GM12878 (cell line): ENCODE measurements around the gene RHBDD3. TPM values are rescaled to one million over a fixed set of nuclear protein-coding genes. Genes with fewer than 3 reads are reported as not detected.

Experiments used
- ATAC-seq: fragments of 200-7000 bp; cut with Tn5 transposase; 3 replicates; pipeline ENCODE4 v1.9.1; 2020; ENCODE audit warnings: mild to moderate bottlenecking, moderate library complexity
- BruUV-seq: library from RNA; stranded (reverse); fragments of 400-500 nt; replicated peaks from 2 replicates; lab custom pipeline; 2021; lab: Mats Ljungman, UMichigan
- CTCF ChIA-PET: fragments of 300-600 bp; sonication (Branson Sonifier 250); formaldehyde crosslinking; extraction: SDS; loops from one replicate; lab custom pipeline; 2021; ENCODE audit warnings: inconsistent platforms; lab: Yijun Ruan, JAX
- POLR2A ChIA-PET: fragments of 350-600 bp; formaldehyde crosslinking; extraction: SDS; loops from one replicate; lab custom pipeline; 2021; ENCODE audit warnings: inconsistent platforms; lab: Charles Lee
- RAD21 ChIA-PET: fragments of 300-600 bp; sonication (Branson Sonifier 250); formaldehyde crosslinking; loops from one replicate; lab custom pipeline; 2023; ENCODE audit warnings: antibody characterized with exemption; ENCODE audit not compliant: unreplicated experiment; lab: Charles Lee
- SMC1A ChIA-PET: fragments of 300-600 bp; sonication (Branson Sonifier 250); formaldehyde crosslinking; loops from one replicate; lab custom pipeline; 2023; ENCODE audit not compliant: unreplicated experiment, uncharacterized antibody; lab: Charles Lee
- DNase-seq: peaks from one replicate; pipeline ENCODE4 v3.0.0-alpha.2; 2011; ENCODE audit warnings: low read depth, low spot score
- FAIRE-seq: peaks from 3 replicates; lab custom pipeline; 2011; peaks lifted over from hg19 to GRCh38; lab: Jason Lieb, UNC
- H2AFZ ChIP-seq: 2 replicates; pipeline ENCODE4 v1.6.0; 2011; ENCODE audit warnings: low read depth, low read length, control low read depth; ENCODE audit not compliant: control insufficient read depth
- H3K27ac ChIP-seq: 2 replicates; pipeline ENCODE4 v1.5.1; 2011; ENCODE audit warnings: control low read depth; ENCODE audit not compliant: control insufficient read depth, insufficient read depth
- H3K27me3 ChIP-seq, 2 experiments: replicated peaks in 1 of 2; 2 replicates each; pipeline versions ENCODE4 v1.6.0 to v1.6.1; 2011; ENCODE audit warnings: low read length in 1 of 2; ENCODE audit not compliant: control insufficient read depth in 2 of 2, insufficient read depth in 2 of 2
- H3K36me3 ChIP-seq, 2 experiments: 2 replicates each; pipeline ENCODE4 v1.5.1; 2011; ENCODE audit warnings: low read length in 1 of 2; ENCODE audit not compliant: control insufficient read depth in 2 of 2, insufficient read depth in 2 of 2
- H3K4me1 ChIP-seq: 2 replicates; pipeline ENCODE4 v1.6.1; 2011; ENCODE audit warnings: mild to moderate bottlenecking, low read length, moderate library complexity, mixed read lengths; ENCODE audit not compliant: control insufficient read depth, insufficient read depth
- H3K4me2 ChIP-seq: 2 replicates; pipeline ENCODE4 v1.6.0; 2011; ENCODE audit warnings: control low read depth; ENCODE audit not compliant: control insufficient read depth, insufficient read depth
- H3K4me3 ChIP-seq: fragments of 200-600 bp; sonication (generic); 2 replicates; pipeline ENCODE4 v1.5.1; 2016
- H3K79me2 ChIP-seq: 2 replicates; pipeline ENCODE4 v1.6.0; 2011; ENCODE audit warnings: low read length; ENCODE audit not compliant: control insufficient read depth, insufficient read depth
- H3K9ac ChIP-seq: 2 replicates; pipeline ENCODE4 v1.8.0; 2011; ENCODE audit warnings: low read length, control low read depth, mixed read lengths; ENCODE audit not compliant: control insufficient read depth, insufficient read depth
- H3K9me3 ChIP-seq: replicated peaks from 3 replicates; pipeline ENCODE4 v1.5.1; 2011; ENCODE audit warnings: mild to moderate bottlenecking, low read length; ENCODE audit not compliant: control insufficient read depth, insufficient read depth
- H4K20me1 ChIP-seq: 2 replicates; pipeline ENCODE4 v1.6.0; 2011; ENCODE audit not compliant: control insufficient read depth, insufficient read depth
- ESRRA ChIP-seq: IDR thresholded peaks from 2 replicates; pipeline ENCODE4 v1.6.1; 2012; ENCODE audit warnings: mild to moderate bottlenecking, low read length, improper control_type of control experiment
- ETV6 ChIP-seq, 2 experiments: fragments of 450-650 bp in 1 of 2; IDR thresholded peaks in 1 of 2; conservative IDR thresholded peaks in 1 of 2; 2 replicates each; pipeline ENCODE4 v1.6.1; 2014; ENCODE audit warnings: antibody characterized with exemption in 1 of 2, borderline replicate concordance in 1 of 2, low read depth in 1 of 2, mild to moderate bottlenecking in 1 of 2, moderate library complexity in 1 of 2
- FOXM1 ChIP-seq: IDR thresholded peaks from 2 replicates; pipeline ENCODE4 v1.6.1; 2012; ENCODE audit warnings: low read depth, mild to moderate bottlenecking, inconsistent platforms, low read length, moderate library complexity
- GATAD2B ChIP-seq: fragments of 450-650 bp; conservative IDR thresholded peaks from 2 replicates; pipeline ENCODE4 v1.6.1; 2017; ENCODE audit warnings: low read depth, mild to moderate bottlenecking, moderate library complexity
- HDGF ChIP-seq: fragments of 450-650 bp; IDR thresholded peaks from 2 replicates; pipeline ENCODE4 v1.6.1; 2016; ENCODE audit warnings: antibody characterized with exemption
- NBN ChIP-seq: fragments of 450-650 bp; IDR thresholded peaks from 2 replicates; pipeline ENCODE4 v1.6.1; 2016
- NR2C2 ChIP-seq: IDR thresholded peaks from 2 replicates; pipeline ENCODE4 v1.6.1; 2011; ENCODE audit warnings: borderline replicate concordance, low read depth; ENCODE audit not compliant: control insufficient read depth, insufficient read length
- POLR2A ChIP-seq: IDR thresholded peaks from 2 replicates; pipeline ENCODE4 v1.6.1; 2011; ENCODE audit warnings: low read depth, mild to moderate bottlenecking, low read length
- POU2F2 ChIP-seq: IDR thresholded peaks from 3 replicates; pipeline ENCODE4 v1.6.1; 2011; ENCODE audit warnings: low read depth, mild to moderate bottlenecking, low read length, borderline replicate concordance
- RB1 ChIP-seq: fragments of 450-650 bp; formaldehyde crosslinking; IDR thresholded peaks from 2 replicates; pipeline ENCODE4 v1.6.1; 2017; ENCODE audit warnings: mild to moderate bottlenecking, borderline replicate concordance
- RCOR1 ChIP-seq: conservative IDR thresholded peaks from 2 replicates; pipeline ENCODE4 v1.6.1; 2012; ENCODE audit warnings: low read depth, low read length, improper control_type of control experiment
- SPI1 ChIP-seq: IDR thresholded peaks from 2 replicates; pipeline ENCODE4 v1.6.1; 2011; ENCODE audit warnings: low read depth, mild to moderate bottlenecking, low read length, moderate library complexity, borderline replicate concordance; ENCODE audit not compliant: insufficient read depth
- ZSCAN29 ChIP-seq: fragments of 450-650 bp; IDR thresholded peaks from 2 replicates; pipeline ENCODE4 v1.6.1; 2017; ENCODE audit warnings: mild to moderate bottlenecking, moderate library complexity
- WGBS: methylation state at CpG from one replicate; pipeline ENCODE4 v1.1.6; 2016; ENCODE audit warnings: low lambda C conversion rate; ENCODE audit not compliant: insufficient replicate concordance, insufficient coverage; ENCODE audit errors: missing lambda C conversion rate; 5-methylcytosine and 5-hydroxymethylcytosine counted together
- in situ Hi-C: fragments of 300-500 bp; cut with MboI; formaldehyde crosslinking; loops from 9 replicates; pipeline ENCODE4 v1.14.3; 2018; ENCODE audit warnings: mixed read lengths
- intact Hi-C: fragments of 100-400 bp; cut with micrococcal nuclease; formaldehyde crosslinking; loops from one replicate; pipeline ENCODE4 v1.14.2; 2022; ENCODE audit not compliant: unreplicated experiment
- polyA plus RNA-seq, 11 experiments: library from polyadenylated mRNA; depleted of rRNA in 4 of 11; unstranded in 6 of 11; stranded (reverse) in 5 of 11; fragments of >200 nt; fragmentation: Nextera tagmentation in 4 of 11; fragmentation: Illumina TruSeq in 1 of 11; extraction: Ambion mirVana in 4 of 11; extraction: Trizol in 1 of 11; gene quantifications; 1 replicate in 1 of 11; 2 replicates in 10 of 11; pipeline versions ENCODE4 v1.2.1 to v1.2.3, GENCODE V29; 2011 to 2016; ENCODE audit warnings: inconsistent platforms in 2 of 11, missing spikeins in 2 of 11, low read depth in 1 of 11
- total RNA-seq, 4 experiments: library from RNA; depleted of rRNA in 3 of 4; stranded (reverse); fragments of >200 nt in 3 of 4; fragmentation: Illumina TruSeq in 1 of 4; extraction: Trizol in 1 of 4; gene quantifications; 2 replicates each; pipeline versions ENCODE4 v1.2.1 to v1.2.3, GENCODE V29; 2013 to 2021
- TF ChIP-seq, protein P1 (sequence below): IDR thresholded peaks from 2 replicates; pipeline ENCODE4 v1.6.1; 2012; ENCODE audit warnings: low read depth, low read length, improper control_type of control experiment

The RHBDD3 gene
- total and polyA plus RNA-seq, 10 of the 15 experiments (the other 5 are each of a cell fraction or from before 2014, with no cell fraction given): 0.27 to 41.2 (median 20.1) TPM

DNA sequence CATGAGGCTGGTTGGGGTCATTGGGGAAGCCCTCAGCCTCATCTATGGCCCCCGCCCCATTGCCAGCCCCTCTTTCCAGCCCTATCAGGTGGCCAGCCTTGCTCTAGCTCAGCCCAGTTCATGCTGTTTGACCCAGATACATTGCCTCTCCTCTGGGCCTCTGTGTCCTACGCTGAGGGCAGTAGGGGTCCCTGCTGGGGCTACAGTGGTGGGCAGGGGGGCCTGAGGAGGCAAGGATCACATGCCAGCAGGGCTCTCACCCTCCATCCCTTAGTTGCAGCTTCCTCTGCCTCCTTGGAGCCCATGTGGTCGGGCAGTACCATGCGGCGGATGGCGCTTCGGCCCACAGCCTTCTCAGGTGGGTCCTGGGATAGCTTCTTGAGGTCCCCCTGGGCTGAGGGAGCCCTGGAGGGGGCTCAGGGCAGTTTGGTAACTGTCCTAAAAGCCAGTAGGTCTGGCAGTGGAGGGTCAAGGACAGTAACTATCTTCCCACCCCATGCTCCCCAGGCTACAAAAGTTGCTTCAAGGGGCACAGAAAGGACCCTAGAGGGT is 42.8 kb downstream of the RHBDD3 start:
- no peaks in the 10 kb centered on the region for H4K20me1 ChIP-seq
- no TSS peak for BruUV-seq
- H3K4me3 ChIP-seq: no peak overlapping the region
- TF ChIP-seq SPI1 (no peak), GATAD2B (no peak), RCOR1 (no peak), ETV6 (conservative IDR thresholded peaks at IDR 0.05 in 1 of 2, IDR thresholded peaks at IDR 0.05 in 1 of 2; ENCODE audit: borderline replicate concordance in 1 of 2, low read depth in 1 of 2) (no peak), POLR2A (no peak), HDGF (no peak), RB1 (no peak), NBN (no peak), NR2C2 (no peak), ZSCAN29 (no peak), FOXM1 (no peak), ESRRA (no peak), POU2F2 (no peak)
- TF ChIP-seq, protein P1, sequence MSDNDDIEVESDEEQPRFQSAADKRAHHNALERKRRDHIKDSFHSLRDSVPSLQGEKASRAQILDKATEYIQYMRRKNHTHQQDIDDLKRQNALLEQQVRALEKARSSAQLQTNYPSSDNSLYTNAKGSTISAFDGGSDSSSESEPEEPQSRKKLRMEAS: no peak
- CTCF ChIA-PET: interaction anchor here (0.6 kb wide), 1 partner anchor 22 kb away, joined by 4 read pairs; no protein-coding TSS in a partner anchor
- no peaks in the 10 kb centered on the region for H3K27me3 ChIP-seq
- DNase-seq (no peak), ATAC-seq (no peak), FAIRE-seq (no peak)
- no peak overlapping the region for H3K27ac ChIP-seq
- no peaks in the 10 kb centered on the region for H3K9me3 ChIP-seq
- no peak overlapping the region for H2AFZ ChIP-seq
- POLR2A ChIA-PET: interaction anchor here (0.8 to 0.9 kb wide), 2 partner anchors 9 to 11 kb away, joined by 3 to 5 read pairs; no protein-coding TSS in a partner anchor
- H3K4me1 ChIP-seq: no peaks in the 10 kb centered on the region
- SMC1A ChIA-PET: interaction anchor here (1.2 kb wide), 1 partner anchor 70 kb away, joined by 3 read pairs; no protein-coding TSS in a partner anchor
- H3K79me2 ChIP-seq: no peaks in the 10 kb centered on the region
- in situ Hi-C loops: no loop called here
- H3K4me2 ChIP-seq: no peak overlapping the region
- RAD21 ChIA-PET: interaction anchor here (0.6 kb wide), 2 partner anchors 9 to 129 kb away, joined by 3 to 4 read pairs; no protein-coding TSS in a partner anchor
- H3K36me3 ChIP-seq: no peaks in the 10 kb centered on the region; a peak in 1 of 4 replicates
- intact Hi-C loops: no loop called here
- no peak overlapping the region for H3K9ac ChIP-seq
- 56% methylated on average over 7 of the region's 7 CpGs for WGBS
